Motor neuron (in vitro differentiated cells): ENCODE data around the gene KCNK3. TPM values are rescaled to one million over a fixed set of nuclear protein-coding genes. Genes with fewer than 3 reads are reported as not detected.
A peak's percentile ranks its signal among the peaks of the same experiment; 100 is the strongest.

Experiments
- ATAC-seq, 8 experiments: fragments of 200-7000 bp; cut with Tn5 transposase; replicated peaks in 6 of 8; 2 replicates each; pipeline ENCODE4 v1.8.0; 2021; ENCODE audit warnings: mild to moderate bottlenecking in 8 of 8, moderate library complexity in 8 of 8
- H3K27ac ChIP-seq, 2 donors: fragments of 250-450 bp; sonication (Bioruptor Pico); 2 replicates each; pipeline ENCODE4 v1.9.0; 2021; ENCODE audit warnings: antibody characterized with exemption in 2 of 2, mild to moderate bottlenecking in 2 of 2, moderate library complexity in 1 of 2
- H3K4me1 ChIP-seq, 2 donors: fragments of 250-450 bp; sonication (Bioruptor Pico); replicated peaks in 1 of 2; 2 replicates each; pipeline ENCODE4 v1.6.1; 2021; ENCODE audit warnings: antibody characterized with exemption in 2 of 2, mild to moderate bottlenecking in 2 of 2, moderate library complexity in 1 of 2
- H3K4me3 ChIP-seq, 5 donors: fragments of 250-450 bp; sonication (Bioruptor Pico); 2 replicates each; pipeline ENCODE4 v1.9.0; 2021; ENCODE audit warnings: antibody characterized with exemption in 5 of 5, mild to moderate bottlenecking in 5 of 5, moderate library complexity in 4 of 5
- WGBS, 10 experiments: fragments of 450-650 bp; shearing (Covaris generic); methylation state at CpG; one replicate each; pipeline ENCODE4 v1.0.0; 2022; 5-methylcytosine and 5-hydroxymethylcytosine counted together
- in situ Hi-C, 9 experiments: fragments of 400-800 bp; cut with MboI; loops; one replicate each; pipeline ENCODE4 v1.15.0; 2021; ENCODE audit warnings: low sequenced_read_pairs in 9 of 9, low pct_unique_long_range_greater_than_20kb in 2 of 9; ENCODE audit not compliant: unreplicated experiment in 9 of 9
- total RNA-seq, 8 experiments: library from RNA; unstranded; fragments of 300-600 nt; gene quantifications; 2 replicates each; pipeline versions ENCODE4 v1.2.3 to v1.2.4, GENCODE V29; 2022

The KCNK3 gene
- total RNA-seq, 8 experiments from 2014 or later: 0.13 to 15.5 (median 6.9) TPM

- Histone ChIP-seq H3K4me1 (peaks cover 5 to 11% of the 10 kb centered on the region in 2 donors), H3K27ac (no peak overlapping the region), H3K4me3 (no peak overlapping the region)
- 60 to 100% (median 89%) methylated on average over 2 to 3 of the region's 5 CpGs; no CpG with 5 or more reads in 6 of the 10 experiments for WGBS, 10 experiments
- in situ Hi-C loops: no loop called here
- no peak for ATAC-seq
Measured at GRCh38 chr2:26701596-26701995, 9.1 kb downstream of the KCNK3 start.

GRCh38 chr2:26702025-26702424 lies 9.5 kb downstream of the KCNK3 start:
- peak in 1 of 8 experiments; percentile 20 for ATAC-seq
- H3K27ac ChIP-seq: no peak overlapping the region
- 21 to 100% (median 67%) methylated on average over 1 to 2 of the region's 3 CpGs; no CpG with 5 or more reads in 3 of the 10 experiments for WGBS, 10 experiments
- peaks cover 7 to 11% of the 10 kb centered on the region in 2 donors for H3K4me1 ChIP-seq
- no peak overlapping the region for H3K4me3 ChIP-seq
- in situ Hi-C loops: no loop called here

- H3K4me1 ChIP-seq: peaks cover 12 to 17% of the 10 kb centered on the region in 2 donors
- H3K27ac ChIP-seq: no peak overlapping the region
- ATAC-seq: peak in 3 of 8 experiments; percentile 17 to 38 (median 38)
- H3K4me3 ChIP-seq: no peak overlapping the region
- 75 to 100% methylated on average over 2 to 6 of the region's 7 CpGs; no CpG with 5 or more reads in 8 of the 10 experiments for WGBS, 10 experiments
- in situ Hi-C loops: no loop called here
Measured at GRCh38 chr2:26704441-26704977, 12.0 kb downstream of the KCNK3 start.

- in situ Hi-C loops: no loop called here
- 47 to 100% (median 84%) methylated on average over 2 to 5 of the region's 5 CpGs; no CpG with 5 or more reads in 5 of the 10 experiments for WGBS, 10 experiments
- no peak for ATAC-seq
- H3K4me3 ChIP-seq: no peak overlapping the region
- H3K27ac ChIP-seq: no peak overlapping the region
- peaks cover 14 to 18% of the 10 kb centered on the region in 2 donors for H3K4me1 ChIP-seq
Measured at GRCh38 chr2:26705126-26705525, 12.6 kb downstream of the KCNK3 start.

- in situ Hi-C loops: no loop called here
- no peak for ATAC-seq
- 0 to 71% methylated on average over 1 to 2 of the region's 3 CpGs; no CpG with 5 or more reads in 8 of the 10 experiments for WGBS, 10 experiments
- Histone ChIP-seq H3K27ac (no peak overlapping the region), H3K4me1 (peaks cover 22 to 24% of the 10 kb centered on the region in 2 donors), H3K4me3 (no peak overlapping the region)
Measured at GRCh38 chr2:26706093-26706492, 13.6 kb downstream of the KCNK3 start.

GRCh38 chr2:26706616-26707473 lies 14.3 kb downstream of the KCNK3 start:
- 0 to 90% (median 47%) methylated on average over 1 to 9 of the region's 19 CpGs; no CpG with 5 or more reads in 6 of the 10 experiments for WGBS, 10 experiments
- Histone ChIP-seq H3K4me1 (peaks cover 24 to 27% of the 10 kb centered on the region in 2 donors), H3K4me3 (no peak overlapping the region), H3K27ac (no peak overlapping the region)
- ATAC-seq: peak in 1 of 8 experiments; percentile 4
- in situ Hi-C loops: no loop called here

- 31 to 100% (median 98%) methylated on average over 1 to 5 of the region's 5 CpGs; no CpG with 5 or more reads in 6 of the 10 experiments for WGBS, 10 experiments
- no peak overlapping the region for H3K4me3 ChIP-seq
- H3K4me1 ChIP-seq: peaks cover 30 to 31% of the 10 kb centered on the region in 2 donors
- no peak for ATAC-seq
- H3K27ac ChIP-seq: no peak overlapping the region
- in situ Hi-C loops: no loop called here
Measured at GRCh38 chr2:26707747-26708146, 15.2 kb downstream of the KCNK3 start.

GRCh38 chr2:26708457-26708856 lies 15.9 kb downstream of the KCNK3 start:
- 18 to 100% (median 88%) methylated on average over 1 to 6 of the region's 8 CpGs; no CpG with 5 or more reads in 2 of the 10 experiments for WGBS, 10 experiments
- Histone ChIP-seq H3K27ac (no peak overlapping the region), H3K4me1 (peaks cover 33 to 37% of the 10 kb centered on the region in 2 donors), H3K4me3 (no peak overlapping the region)
- in situ Hi-C loops: no loop called here
- ATAC-seq: no peak

GRCh38 chr2:26709323-26710110 lies 17.0 kb downstream of the KCNK3 start:
- 4 to 83% (median 58%) methylated on average over 1 to 8 of the region's 19 CpGs; no CpG with 5 or more reads in 2 of the 10 experiments for WGBS, 10 experiments
- peaks cover 33 to 37% of the 10 kb centered on the region in 2 donors for H3K4me1 ChIP-seq
- in situ Hi-C loops: no loop called here
- no peak overlapping the region for H3K4me3 ChIP-seq
- peak overlapping the region; percentile 71 to 80 for H3K27ac ChIP-seq
- ATAC-seq: peak in 5 of 8 experiments; percentile 72 to 91 (median 87)

- ATAC-seq: peak in 3 of 8 experiments; percentile 30 to 60 (median 57)
- Histone ChIP-seq H3K4me1 (peaks cover 33 to 37% of the 10 kb centered on the region in 2 donors), H3K27ac (peak overlapping the region; percentile 71 to 80), H3K4me3 (no peak overlapping the region)
- in situ Hi-C loops: no loop called here
- 20% methylated on average over 1 of the region's 9 CpGs; no CpG with 5 or more reads in 9 of the 10 experiments for WGBS, 10 experiments
Measured at GRCh38 chr2:26710145-26710544, 17.6 kb downstream of the KCNK3 start.

- Histone ChIP-seq H3K4me1 (peaks cover 33 to 37% of the 10 kb centered on the region in 2 donors), H3K27ac (peak overlapping the region; percentile 71 to 80), H3K4me3 (no peak overlapping the region)
- ATAC-seq: no peak
- WGBS, 10 experiments: 41 to 92% (median 60%) methylated on average over 2 to 12 of the region's 17 CpGs; no CpG with 5 or more reads in 5 of the 10 experiments
- in situ Hi-C loops: no loop called here
Measured at GRCh38 chr2:26710743-26711456, 18.4 kb downstream of the KCNK3 start.

GRCh38 chr2:26711457-26712161 lies 19.1 kb downstream of the KCNK3 start:
- no peak overlapping the region for H3K27ac ChIP-seq
- H3K4me1 ChIP-seq: peaks cover 33 to 37% of the 10 kb centered on the region in 2 donors
- H3K4me3 ChIP-seq: no peak overlapping the region
- in situ Hi-C loops: no loop called here
- WGBS, 10 experiments: 50 to 100% (median 68%) methylated on average over 1 to 4 of the region's 11 CpGs; no CpG with 5 or more reads in 3 of the 10 experiments
- no peak for ATAC-seq
